ENCODE measurements around the gene TMEM151B.
"Not testable (repeated sequence)": the region's sequence is repeated elsewhere in the genome, so short reads cannot be mapped to it uniquely, and the experiment has no call there.

TMEM151B gene

DNA sequence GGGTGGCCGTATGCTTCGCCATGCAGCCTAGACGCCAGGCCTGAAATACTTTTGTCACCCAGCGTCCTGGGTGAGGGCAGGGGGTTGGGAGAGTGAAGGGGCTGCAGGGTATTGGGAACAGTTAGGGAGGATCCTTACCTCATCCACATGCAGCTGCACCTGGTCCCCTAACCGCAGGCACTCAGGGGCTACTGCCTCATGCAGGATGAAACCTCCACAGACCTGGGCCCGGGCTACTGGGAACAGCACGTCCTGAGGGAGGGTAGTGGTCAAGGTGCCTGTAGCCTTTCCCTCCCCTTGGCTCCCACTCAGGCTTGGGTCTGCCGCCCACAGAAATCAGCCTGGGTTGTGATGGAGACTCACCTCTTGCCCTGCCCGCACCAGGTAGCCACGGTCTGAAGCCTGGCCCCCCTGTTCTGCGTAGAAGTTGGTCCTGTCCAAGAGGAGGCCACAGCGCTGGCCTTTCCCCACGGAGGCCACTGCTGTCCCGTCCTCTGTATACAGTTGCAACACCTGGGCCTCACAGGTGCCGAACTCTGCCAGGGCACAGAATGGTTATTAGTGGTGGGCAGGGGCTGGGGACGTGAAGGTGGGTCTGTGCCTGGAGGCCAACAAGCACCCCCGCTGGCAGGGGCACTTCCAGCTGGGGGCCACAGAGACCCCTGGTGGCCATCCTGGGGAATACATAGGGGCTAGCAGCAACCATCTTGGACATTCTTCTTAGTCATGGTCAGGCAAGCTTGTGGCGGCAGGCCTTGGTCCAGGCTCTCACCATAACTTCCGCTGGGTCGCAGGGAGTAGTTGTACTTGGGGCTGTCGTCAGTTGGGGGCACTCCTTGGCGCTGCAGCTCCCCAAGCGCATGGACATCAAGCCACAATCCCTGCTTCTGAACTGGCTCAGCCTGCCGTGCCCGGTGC lies 34.3 kb downstream of the TMEM151B start:
- peak; percentile 17 for DNase-seq (ENCODE audit: low read depth)

DNA sequence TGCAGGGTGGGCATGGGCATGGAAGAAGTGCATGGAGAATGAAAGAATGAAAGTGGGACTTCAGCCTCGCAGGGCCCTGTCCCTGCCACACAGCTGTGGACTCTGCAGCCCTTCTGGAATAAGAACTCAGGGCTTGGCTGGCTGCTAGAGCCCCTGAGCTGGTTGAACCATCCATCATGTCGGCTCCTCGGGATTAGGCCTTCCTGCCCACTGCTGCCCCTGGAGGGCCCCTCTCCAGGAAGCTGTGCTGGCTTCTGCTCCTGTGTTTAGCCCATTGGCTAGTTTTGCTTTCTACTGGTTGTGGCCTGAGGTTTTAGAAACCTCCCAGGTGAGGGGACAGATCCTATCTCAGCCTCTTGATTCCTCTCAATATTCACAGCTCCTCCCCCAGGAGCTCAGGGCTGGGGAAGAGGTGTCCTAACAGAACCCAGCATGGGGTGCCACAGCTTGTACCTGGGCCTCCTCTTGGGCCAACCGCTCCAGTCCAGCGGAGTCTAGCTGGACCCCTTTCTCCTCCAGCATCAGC lies 35.0 kb downstream of the TMEM151B start:
- no peak for DNase-seq (ENCODE audit: low read depth)

GRCh38 chr6:44306710-44307109 lies 36.5 kb downstream of the TMEM151B start:
- no peak for DNase-seq (ENCODE audit: low read depth)

GRCh38 chr6:44307217-44307616 lies 37.0 kb downstream of the TMEM151B start:
- no peak for DNase-seq (ENCODE audit: low read depth)

DNA sequence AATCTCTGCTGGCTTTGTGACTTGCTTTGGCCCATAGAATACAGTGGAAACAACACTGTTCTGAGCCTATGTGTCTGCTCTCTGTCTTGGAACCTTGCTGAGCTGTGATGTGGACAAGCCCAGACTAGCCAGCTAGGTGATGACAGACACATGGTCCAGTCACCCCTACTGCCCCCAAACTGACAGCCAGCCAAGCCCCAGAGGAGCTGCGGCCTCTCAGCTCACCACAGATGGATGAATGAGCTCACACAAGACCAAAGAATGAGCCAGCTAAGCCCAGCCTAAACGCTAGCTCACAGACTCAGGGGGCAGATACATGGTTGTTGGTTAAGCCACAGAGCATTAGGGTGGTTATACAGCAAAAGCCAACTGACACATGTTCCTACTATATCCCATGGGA lies 38.8 kb downstream of the TMEM151B start:
- DNase-seq (ENCODE audit: low read depth) = no peak

GRCh38 chr6:44309631-44310030 lies 39.4 kb downstream of the TMEM151B start:
- DNase-seq (ENCODE audit: low read depth) = no peak

DNA sequence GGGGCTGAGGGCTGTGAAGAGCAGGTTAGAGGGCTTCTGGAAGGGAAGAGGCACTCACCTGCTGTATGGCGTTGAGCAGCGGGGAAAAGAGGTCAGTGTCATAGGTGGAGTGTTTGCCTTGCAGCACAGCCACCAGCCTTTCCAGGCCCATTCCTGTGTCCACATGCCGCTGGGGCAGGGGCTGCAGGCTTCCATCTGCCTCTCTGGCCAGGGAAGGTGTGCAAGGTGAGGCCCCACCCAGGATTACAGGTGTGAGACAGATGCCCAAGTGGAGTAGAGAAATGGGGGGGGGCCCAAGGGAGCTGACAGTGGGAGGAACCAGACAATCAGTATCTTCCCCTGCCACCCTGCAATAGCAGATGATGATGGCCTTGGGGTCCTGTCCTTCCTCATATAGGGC lies 40.0 kb downstream of the TMEM151B start:
- DNase-seq (ENCODE audit: low read depth) = no peak

DNA sequence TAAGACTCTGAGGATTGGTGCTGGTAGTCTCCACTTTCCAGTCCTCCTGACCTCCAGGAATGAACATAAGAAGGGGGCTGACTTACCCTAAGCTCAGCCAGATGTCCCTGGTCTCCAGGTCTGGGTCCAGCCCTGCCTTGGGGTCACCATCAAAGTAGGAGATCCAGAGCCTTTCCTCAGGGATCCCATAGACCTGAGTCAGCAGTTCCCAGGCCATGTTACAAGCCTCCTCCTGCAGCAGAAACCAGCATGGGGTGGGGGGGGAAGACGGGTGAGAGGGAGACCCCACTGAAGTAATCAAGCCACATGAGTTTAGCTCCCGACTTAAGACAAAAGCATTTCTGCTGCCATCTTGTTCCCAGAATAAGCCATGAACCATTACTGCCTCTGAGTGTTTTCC lies 41.1 kb downstream of the TMEM151B start:
- no peak for DNase-seq (ENCODE audit: low read depth)

- no peak for DNase-seq (ENCODE audit: low read depth)
Measured at GRCh38 chr6:44311767-44312166, 41.5 kb downstream of the TMEM151B start.

DNA sequence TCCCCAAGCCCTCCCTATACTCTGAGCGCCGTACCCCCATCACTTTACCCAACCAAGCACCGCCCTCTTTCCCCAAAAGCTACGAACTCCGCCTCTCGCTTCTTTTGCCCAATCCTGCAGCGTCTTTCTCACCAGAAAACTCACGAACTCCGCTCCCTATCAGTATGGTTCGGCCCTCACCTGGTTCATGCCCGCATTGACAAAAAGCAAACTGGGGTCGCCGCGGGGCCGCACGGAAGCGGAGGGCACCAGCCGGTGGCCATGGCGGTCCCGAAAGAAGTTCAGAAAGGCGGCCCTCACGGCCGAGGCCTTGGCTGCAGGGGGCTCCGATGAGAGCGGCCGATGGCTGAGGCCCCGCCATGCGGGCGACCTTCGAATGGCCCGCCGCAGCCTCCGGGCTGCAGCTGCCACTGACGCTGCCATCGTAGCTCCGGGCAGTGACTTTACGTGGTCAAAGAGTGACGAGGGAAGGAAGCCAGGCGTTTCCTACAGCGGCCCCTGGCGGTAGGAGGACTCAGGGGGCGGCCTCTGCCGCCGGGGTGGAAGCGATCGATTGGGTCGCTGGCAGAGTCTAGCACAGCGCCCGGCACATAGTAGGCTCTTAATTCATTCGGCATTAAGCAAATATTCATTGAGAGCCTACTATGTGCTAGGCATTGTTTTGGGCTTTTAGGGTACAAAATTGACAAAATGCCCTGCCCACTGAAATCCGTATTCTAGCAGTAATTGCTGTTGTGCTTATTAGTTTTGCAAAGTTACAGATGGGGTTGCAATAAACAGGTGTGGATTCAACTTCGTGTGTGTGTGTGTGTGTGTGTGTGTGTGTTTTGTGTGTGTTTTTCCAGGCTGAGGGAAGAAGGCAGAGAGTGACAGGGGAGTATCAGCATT lies 42.9 kb downstream of the TMEM151B start, which contains the start of gene AARS2:
Gene AARS2 (minus strand): TSS at position 447 of the 888 bp plus-strand sequence. CDS start 24 bp downstream, at position 423.
- DNase-seq (ENCODE audit: low read depth) = peak; percentile 85

GRCh38 chr6:44314657-44315056 lies 44.4 kb downstream of the TMEM151B start:
- DNase-seq (ENCODE audit: low read depth) = not testable (repeated sequence)

GRCh38 chr6:44315516-44315915 lies 45.3 kb downstream of the TMEM151B start:
- DNase-seq (ENCODE audit: low read depth) = no peak

GRCh38 chr6:44315951-44316350 lies 45.7 kb downstream of the TMEM151B start:
- no peak for DNase-seq (ENCODE audit: low read depth)

- no peak for DNase-seq (ENCODE audit: low read depth)
Measured at GRCh38 chr6:44316481-44316880, 46.2 kb downstream of the TMEM151B start.

GRCh38 chr6:44317136-44317631 lies 46.9 kb downstream of the TMEM151B start:
- not testable (repeated sequence) for DNase-seq (ENCODE audit: low read depth)

DNA sequence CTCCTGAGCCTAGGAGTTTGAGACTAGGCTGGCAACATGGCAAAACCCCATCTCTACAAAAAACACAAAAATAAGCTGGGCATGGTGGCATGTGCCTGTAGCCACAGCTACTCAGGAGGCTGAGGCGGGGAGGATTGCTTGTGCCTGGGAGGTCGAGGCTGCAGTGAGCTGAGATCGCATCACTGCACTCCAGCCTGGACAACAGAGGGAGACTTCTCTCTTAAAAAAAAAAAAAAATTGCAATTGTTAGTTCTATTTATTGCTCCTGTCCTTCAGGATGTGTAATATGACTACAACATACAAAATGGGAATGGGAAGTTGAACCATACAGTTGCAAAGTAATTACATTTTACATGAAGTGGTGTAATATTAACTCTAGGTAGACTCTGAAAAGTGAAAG lies 51.0 kb downstream of the TMEM151B start:
- no peak for DNase-seq (ENCODE audit: low read depth)

GRCh38 chr6:44327096-44327495 lies 56.8 kb downstream of the TMEM151B start:
- no peak for DNase-seq (ENCODE audit: low read depth)

- no peak for DNase-seq (ENCODE audit: low read depth)
Measured at GRCh38 chr6:44327760-44328159, 57.5 kb downstream of the TMEM151B start.

GRCh38 chr6:44328203-44328602 lies 58.0 kb downstream of the TMEM151B start:
- DNase-seq (ENCODE audit: low read depth) = not testable (repeated sequence)

DNA sequence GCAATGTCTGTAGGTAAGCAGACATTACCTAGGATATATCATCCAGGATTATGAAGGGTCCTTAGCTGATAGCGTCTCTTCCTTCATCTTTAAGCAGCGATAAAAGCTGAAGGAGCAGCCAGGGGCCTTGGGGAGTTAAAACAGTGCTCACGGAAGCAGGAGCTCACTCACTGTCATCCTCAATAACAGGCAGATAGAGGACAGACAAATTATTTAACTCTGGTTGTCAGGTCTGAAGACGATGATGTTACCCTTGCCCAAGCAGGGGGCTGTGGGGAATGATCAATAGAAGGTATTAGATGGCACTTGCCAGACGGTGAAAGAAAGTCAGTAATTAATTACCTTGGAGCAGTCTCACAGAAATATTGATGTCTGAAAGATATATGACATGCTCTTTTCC lies 59.6 kb downstream of the TMEM151B start:
- no peak for DNase-seq (ENCODE audit: low read depth)

DNA sequence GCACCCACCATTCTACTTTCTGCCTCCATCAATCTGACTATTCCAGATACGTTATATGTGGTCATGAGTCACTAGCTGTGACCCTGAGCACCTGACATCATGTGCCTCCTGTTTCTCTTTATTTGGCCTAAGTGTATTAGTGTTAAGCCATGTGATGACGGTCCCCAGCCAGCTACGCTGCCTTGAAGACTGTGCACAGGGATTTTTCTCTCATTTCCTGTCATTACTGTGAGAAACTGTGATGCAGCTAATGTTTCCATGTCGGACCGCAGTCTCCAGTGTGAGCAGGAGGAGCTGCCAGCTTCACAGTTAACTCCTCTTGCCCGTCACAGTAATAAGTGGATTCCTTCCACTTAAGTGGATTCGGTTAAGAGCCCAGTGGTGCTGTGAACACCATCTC lies 62.3 kb downstream of the TMEM151B start:
- DNase-seq (ENCODE audit: low read depth) = no peak

DNA sequence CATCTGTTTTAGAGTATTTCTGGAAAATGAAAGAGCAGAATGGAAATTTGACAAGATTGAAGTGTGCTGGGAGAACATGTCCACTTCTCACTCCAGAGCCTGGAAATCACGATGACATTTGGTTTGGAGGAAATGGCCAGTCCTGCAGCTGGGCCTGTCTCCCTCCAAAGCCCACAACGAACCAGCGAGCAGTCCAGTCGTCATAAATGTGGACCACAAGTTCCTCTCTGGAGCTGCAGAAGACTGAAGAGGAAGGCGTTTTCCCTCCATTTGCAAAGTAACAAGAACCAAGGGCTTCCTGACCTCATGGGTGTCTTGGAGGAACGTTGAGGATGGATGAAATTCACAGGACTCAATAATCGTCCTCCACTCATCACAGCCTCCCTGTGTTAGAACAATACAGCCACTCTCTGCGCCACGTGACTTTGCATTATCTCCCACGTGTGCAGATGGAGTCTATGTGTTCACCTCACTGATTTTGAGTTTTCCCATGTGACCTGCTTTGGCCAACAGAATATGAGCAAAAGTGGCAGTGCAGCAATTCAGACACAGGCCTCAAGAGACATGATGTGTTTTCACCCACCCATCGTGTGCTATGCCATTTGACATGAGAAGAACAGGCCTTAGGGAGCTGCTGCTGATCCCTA lies 63.1 kb downstream of the TMEM151B start:
- no peak for DNase-seq (ENCODE audit: low read depth)

Measured in stimulated activated CD8-positive, alpha-beta memory T cell treated with anti-CD3 and anti-CD28 coated beads, Interleukin-12 subunit alpha, Interleukin-12 subunit beta, amount 100 ng/mL, for 4 hours (primary cell).